ENCODE results near the gene FBXL17. TPM values are rescaled to one million over a fixed set of nuclear protein-coding genes. Genes with fewer than 3 reads are reported as not detected.

FBXL17 gene
- total RNA-seq, 2 donors from 2014 or later: 24.8 to 58.2 TPM

DNA sequence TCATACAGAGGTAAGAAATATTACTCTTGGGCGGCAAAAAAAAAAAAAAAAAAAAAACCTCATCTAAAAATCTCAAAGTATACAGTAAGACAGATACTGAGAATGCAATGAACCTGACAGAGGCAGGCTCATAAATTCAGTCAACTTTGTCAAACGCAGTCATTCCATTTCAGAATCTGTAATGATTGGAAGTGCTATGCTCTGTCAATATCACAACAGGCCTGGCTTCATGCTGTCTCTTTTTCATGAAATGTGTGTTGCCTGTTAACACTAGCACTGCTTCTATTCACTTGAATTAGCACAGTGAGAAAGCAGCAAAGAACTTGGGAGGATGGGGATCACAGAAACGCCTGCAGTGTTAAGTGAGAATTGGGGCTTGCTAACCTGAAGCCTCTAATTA, 510.9 kb downstream of the FBXL17 start:
- Histone ChIP-seq H3K27me3 (replicated peaks; ENCODE audit: insufficient read depth) (no peaks in the 10 kb centered on the region), H3K27ac (no peak overlapping the region), H3K36me3 (no peaks in the 10 kb centered on the region), H3K4me1 (ENCODE audit: control insufficient read depth in 1 of 2, low read depth in 2 of 2) (peaks cover 0 to 25% of the 10 kb centered on the region in 2 donors), H3K4me3 (no peak overlapping the region), H3K9me3 (no peaks in the 10 kb centered on the region)
- TF ChIP-seq, protein P1, sequence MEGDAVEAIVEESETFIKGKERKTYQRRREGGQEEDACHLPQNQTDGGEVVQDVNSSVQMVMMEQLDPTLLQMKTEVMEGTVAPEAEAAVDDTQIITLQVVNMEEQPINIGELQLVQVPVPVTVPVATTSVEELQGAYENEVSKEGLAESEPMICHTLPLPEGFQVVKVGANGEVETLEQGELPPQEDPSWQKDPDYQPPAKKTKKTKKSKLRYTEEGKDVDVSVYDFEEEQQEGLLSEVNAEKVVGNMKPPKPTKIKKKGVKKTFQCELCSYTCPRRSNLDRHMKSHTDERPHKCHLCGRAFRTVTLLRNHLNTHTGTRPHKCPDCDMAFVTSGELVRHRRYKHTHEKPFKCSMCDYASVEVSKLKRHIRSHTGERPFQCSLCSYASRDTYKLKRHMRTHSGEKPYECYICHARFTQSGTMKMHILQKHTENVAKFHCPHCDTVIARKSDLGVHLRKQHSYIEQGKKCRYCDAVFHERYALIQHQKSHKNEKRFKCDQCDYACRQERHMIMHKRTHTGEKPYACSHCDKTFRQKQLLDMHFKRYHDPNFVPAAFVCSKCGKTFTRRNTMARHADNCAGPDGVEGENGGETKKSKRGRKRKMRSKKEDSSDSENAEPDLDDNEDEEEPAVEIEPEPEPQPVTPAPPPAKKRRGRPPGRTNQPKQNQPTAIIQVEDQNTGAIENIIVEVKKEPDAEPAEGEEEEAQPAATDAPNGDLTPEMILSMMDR (IDR thresholded peaks at IDR 0.05): no peak
- DNase-seq (ENCODE audit: low spot score): no peak
- no peak for ATAC-seq (ENCODE audit: insufficient number of reproducible peaks, low FRiP score, low read depth)

DNA sequence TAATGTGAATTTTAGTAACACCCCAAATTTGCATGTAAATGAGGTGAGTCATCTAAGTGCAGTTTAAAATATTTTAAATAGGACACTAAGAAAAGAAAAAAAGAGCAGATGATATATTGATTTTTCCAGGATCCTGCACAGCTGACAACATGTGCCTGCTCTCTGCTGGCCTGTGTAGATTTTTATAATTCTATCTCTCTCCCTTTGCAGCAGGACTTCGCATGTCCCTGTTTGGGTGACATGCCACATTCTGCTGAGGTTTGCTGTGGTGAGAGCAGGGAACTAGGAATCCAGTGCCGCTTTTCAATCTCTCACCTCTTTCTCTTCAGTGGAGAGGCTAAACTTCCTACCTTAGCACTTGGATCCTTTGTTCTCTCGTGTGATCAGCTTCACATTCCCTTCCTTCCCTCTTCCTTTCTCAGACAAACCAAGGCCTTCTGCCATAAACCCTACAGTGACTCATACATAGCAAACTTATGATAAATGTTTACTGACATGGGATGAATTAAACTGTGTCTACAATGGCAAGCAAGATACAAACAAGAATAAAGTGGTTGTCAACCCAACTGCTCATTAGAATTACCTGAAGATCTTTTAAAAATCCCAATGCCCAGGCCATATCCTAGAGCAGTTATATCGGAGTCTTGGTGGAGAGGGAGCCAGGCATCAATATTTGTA, 512.3 kb downstream of the FBXL17 start:
- Histone ChIP-seq H3K27me3 (replicated peaks; ENCODE audit: insufficient read depth) (no peaks in the 10 kb centered on the region), H3K27ac (no peak overlapping the region), H3K4me1 (ENCODE audit: control insufficient read depth in 1 of 2, low read depth in 2 of 2) (peaks cover 0 to 23% of the 10 kb centered on the region in 2 donors), H3K36me3 (no peaks in the 10 kb centered on the region), H3K4me3 (no peak overlapping the region), H3K9me3 (no peaks in the 10 kb centered on the region)
- ATAC-seq (ENCODE audit: insufficient number of reproducible peaks, low FRiP score, low read depth): no peak
- DNase-seq (ENCODE audit: low spot score): no peak
- TF ChIP-seq, protein P1 (IDR thresholded peaks at IDR 0.05): no peak

DNA sequence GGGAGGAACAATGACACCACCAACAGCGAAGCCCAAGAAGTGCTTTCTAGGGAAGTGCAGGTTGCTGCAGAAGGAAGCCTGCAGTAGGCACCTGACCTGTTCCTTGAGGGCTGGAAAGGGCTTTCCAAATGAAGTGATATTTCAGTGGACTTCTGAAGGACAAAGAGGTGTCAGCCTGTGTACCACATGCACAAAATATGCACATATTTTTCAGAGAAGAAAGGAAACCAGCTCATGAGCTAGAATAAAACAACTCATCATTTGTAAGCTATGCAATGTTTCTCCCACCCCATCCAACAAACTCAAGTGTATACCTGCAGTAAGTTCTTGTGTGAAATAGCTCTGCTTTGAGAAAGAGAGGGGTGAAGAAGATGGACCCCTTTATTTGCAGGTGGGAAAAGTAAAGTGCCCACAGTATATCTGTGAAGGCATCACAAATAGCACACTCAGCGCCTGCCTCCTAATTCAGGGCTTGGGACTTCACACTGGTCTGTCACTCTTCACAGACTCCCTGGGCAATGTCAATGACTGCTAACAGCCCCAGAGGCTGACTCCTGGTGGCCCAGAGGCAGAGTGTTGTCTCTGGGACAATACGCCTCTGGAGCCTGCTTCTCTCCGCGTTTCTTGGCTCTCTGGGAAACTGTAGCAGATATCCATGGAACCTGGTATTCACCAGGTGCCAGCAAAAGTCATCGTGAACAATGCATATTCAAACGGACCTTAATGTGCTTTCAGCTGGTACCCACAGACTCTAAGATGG, 513.1 kb downstream of the FBXL17 start:
- no peaks in the 10 kb centered on the region for H3K9me3 ChIP-seq
- no peak for ATAC-seq (ENCODE audit: insufficient number of reproducible peaks, low FRiP score, low read depth)
- H3K4me1 ChIP-seq (ENCODE audit: control insufficient read depth in 1 of 2, low read depth in 2 of 2): peaks cover 0 to 23% of the 10 kb centered on the region in 2 donors
- H3K4me3 ChIP-seq: no peak overlapping the region
- no peak for DNase-seq (ENCODE audit: low spot score)
- no peaks in the 10 kb centered on the region for H3K36me3 ChIP-seq
- H3K27me3 ChIP-seq (replicated peaks; ENCODE audit: insufficient read depth): no peaks in the 10 kb centered on the region
- TF ChIP-seq, protein P1 (IDR thresholded peaks at IDR 0.05): no peak
- no peak overlapping the region for H3K27ac ChIP-seq

DNA sequence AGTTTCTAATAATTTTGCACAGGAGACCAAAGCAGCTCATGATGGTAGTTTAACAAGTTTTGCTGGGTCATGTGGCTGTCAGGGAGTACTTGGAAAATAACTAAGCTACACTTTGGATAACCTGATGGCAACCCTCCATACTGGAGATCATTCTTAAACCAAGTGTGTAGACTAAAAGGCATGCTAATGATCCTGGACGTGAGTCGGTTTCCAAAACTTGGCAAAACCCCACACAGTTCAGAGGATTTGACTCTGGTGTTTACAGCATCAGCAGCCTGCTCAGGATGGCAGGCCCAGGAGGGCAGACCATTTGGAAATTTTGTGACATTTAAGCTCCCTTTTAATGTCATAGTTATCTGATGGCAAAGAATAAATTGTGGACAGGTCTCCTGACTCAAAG, 514.6 kb downstream of the FBXL17 start:
- H3K27me3 ChIP-seq (replicated peaks; ENCODE audit: insufficient read depth): no peaks in the 10 kb centered on the region
- TF ChIP-seq, protein P1 (IDR thresholded peaks at IDR 0.05): no peak
- H3K9me3 ChIP-seq: no peaks in the 10 kb centered on the region
- no peak for ATAC-seq (ENCODE audit: insufficient number of reproducible peaks, low FRiP score, low read depth)
- H3K27ac ChIP-seq: peak overlapping the region in 1 of 2 donors; percentile 11
- H3K36me3 ChIP-seq: no peaks in the 10 kb centered on the region
- no peak overlapping the region for H3K4me3 ChIP-seq
- H3K4me1 ChIP-seq (ENCODE audit: control insufficient read depth in 1 of 2, low read depth in 2 of 2): peaks cover 0 to 27% of the 10 kb centered on the region in 2 donors
- no peak for DNase-seq (ENCODE audit: low spot score)

DNA sequence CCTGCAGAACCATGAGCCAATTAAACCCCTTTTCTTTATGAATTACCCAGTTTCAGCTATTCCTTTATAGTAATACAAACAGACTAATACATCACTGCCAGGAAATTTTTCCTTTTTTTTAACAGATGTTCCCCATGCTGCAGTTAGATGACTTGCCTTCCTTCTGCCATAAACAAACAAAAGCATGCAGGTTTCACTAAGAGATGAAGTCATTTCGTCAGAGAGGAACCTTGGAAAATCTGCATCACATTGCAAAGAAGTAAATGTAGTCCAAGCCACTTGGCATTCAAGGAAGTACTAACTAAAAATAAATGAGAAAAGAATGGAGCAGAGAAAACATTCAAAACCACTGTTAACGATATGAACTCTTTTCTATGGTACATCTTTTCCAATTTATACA, 517.1 kb downstream of the FBXL17 start:
- peaks cover 0 to 27% of the 10 kb centered on the region in 2 donors for H3K4me1 ChIP-seq (ENCODE audit: control insufficient read depth in 1 of 2, low read depth in 2 of 2)
- ATAC-seq (ENCODE audit: insufficient number of reproducible peaks, low FRiP score, low read depth) (peak; percentile 10), DNase-seq (ENCODE audit: low spot score) (no peak)
- TF ChIP-seq, protein P1 (IDR thresholded peaks at IDR 0.05): no peak
- H3K36me3 ChIP-seq: no peaks in the 10 kb centered on the region
- peak overlapping the region; percentile 28 to 58 for H3K27ac ChIP-seq
- no peaks in the 10 kb centered on the region for H3K9me3 ChIP-seq
- H3K27me3 ChIP-seq (replicated peaks; ENCODE audit: insufficient read depth): no peaks in the 10 kb centered on the region
- H3K4me3 ChIP-seq: no peak overlapping the region
